Endothelial cell of umbilical vein (primary cell): Measurements from ENCODE around the gene SPART. TPM values are rescaled to one million over a fixed set of nuclear protein-coding genes. Genes with fewer than 3 reads are reported as not detected.

Experiments used
- BruUV-seq: library from RNA; stranded (reverse); fragments of 400-500 nt; replicated peaks from 2 replicates; lab custom pipeline; 2021; lab: Mats Ljungman, UMichigan
- CTCF ChIA-PET: fragments of 300-600, 350-600 bp; sonication (Branson Sonifier 250); formaldehyde crosslinking; loops from one replicate; lab custom pipeline; 2021; ENCODE audit warnings: antibody characterized with exemption, inconsistent platforms; lab: Charles Lee
- POLR2A ChIA-PET: fragments of 300-600, 350-600 bp; sonication (Branson Sonifier 250); formaldehyde crosslinking; loops from one replicate; lab custom pipeline; 2021; ENCODE audit warnings: antibody characterized with exemption, inconsistent platforms; lab: Charles Lee
- DNase-seq: peaks from one replicate; pipeline ENCODE4 v3.0.0-alpha.2; 2011; ENCODE audit warnings: low read depth, low spot score
- FAIRE-seq: peaks from 2 replicates; lab custom pipeline; 2011; peaks lifted over from hg19 to GRCh38; lab: Jason Lieb, UNC
- H2AFZ ChIP-seq: 2 replicates; pipeline ENCODE4 v1.6.0; 2012; ENCODE audit warnings: low read depth, low read length, control low read depth, inconsistent platforms
- H3K27ac ChIP-seq: 2 replicates; pipeline ENCODE4 v1.5.1; 2011; ENCODE audit warnings: low read depth, mild to moderate bottlenecking, control low read depth, low read length, moderate library complexity; ENCODE audit not compliant: insufficient read depth
- H3K27me3 ChIP-seq, 2 experiments: 2 replicates each; pipeline versions ENCODE4 v1.6.0 to v1.6.1; 2011; ENCODE audit warnings: low read length in 2 of 2, mixed read lengths in 1 of 2; ENCODE audit not compliant: control insufficient read depth in 2 of 2, insufficient read depth in 2 of 2
- H3K36me3 ChIP-seq, 2 experiments: 2 replicates in 1 of 2; 3 replicates in 1 of 2; pipeline ENCODE4 v1.5.1; 2011; ENCODE audit warnings: low read length in 2 of 2, mild to moderate bottlenecking in 1 of 2, moderate library complexity in 1 of 2; ENCODE audit not compliant: control insufficient read depth in 2 of 2, insufficient read depth in 2 of 2; ENCODE audit errors: extremely low read depth in 1 of 2
- H3K4me1 ChIP-seq: 3 replicates; pipeline ENCODE4 v1.5.1; 2011; ENCODE audit warnings: mild to moderate bottlenecking, low read length; ENCODE audit not compliant: control insufficient read depth, insufficient read depth; ENCODE audit errors: extremely low read depth
- H3K4me2 ChIP-seq: 2 replicates; pipeline ENCODE4 v1.6.1; 2011; ENCODE audit warnings: low read length, control low read depth, mixed read lengths; ENCODE audit not compliant: insufficient read depth
- H3K4me3 ChIP-seq, 3 experiments: fragments of 200-600 bp in 1 of 3; sonication (generic), shearing (Covaris generic) in 1 of 3; replicated peaks in 1 of 3; 2 replicates each; pipeline ENCODE4 v1.5.1; 2011 to 2016; ENCODE audit warnings: control low read depth in 3 of 3, low read length in 3 of 3, mild to moderate bottlenecking in 2 of 3, inconsistent platforms in 1 of 3, low read depth in 1 of 3, moderate library complexity in 1 of 3; ENCODE audit not compliant: insufficient read depth in 1 of 3
- H3K79me2 ChIP-seq: 2 replicates; pipeline ENCODE4 v1.6.0; 2012; ENCODE audit warnings: low read length, inconsistent platforms; ENCODE audit not compliant: control insufficient read depth, insufficient read depth
- H3K9ac ChIP-seq: replicated peaks from 2 replicates; pipeline ENCODE3; 2011; ENCODE audit warnings: low read length, control low read depth; ENCODE audit not compliant: insufficient read depth; ENCODE audit errors: extremely low read depth
- H3K9me1 ChIP-seq: replicated peaks from 3 replicates; pipeline ENCODE4 v1.6.0; 2011; ENCODE audit warnings: mild to moderate bottlenecking, low read length; ENCODE audit not compliant: control insufficient read depth, insufficient read depth; ENCODE audit errors: extremely low read depth
- H3K9me3 ChIP-seq: replicated peaks from 2 replicates; pipeline ENCODE4 v1.5.1; 2012; ENCODE audit warnings: low read length, inconsistent platforms; ENCODE audit not compliant: control insufficient read depth, insufficient read depth
- H4K20me1 ChIP-seq: replicated peaks from 2 replicates; pipeline ENCODE3; 2011; ENCODE audit warnings: mild to moderate bottlenecking, low read length; ENCODE audit not compliant: control insufficient read depth, insufficient read depth; ENCODE audit errors: extremely low read depth
- JUN ChIP-seq: IDR thresholded peaks from 2 replicates; pipeline ENCODE4 v1.6.1; 2011; ENCODE audit warnings: borderline replicate concordance, low read depth; ENCODE audit not compliant: insufficient read length, insufficient read depth
- POLR2A ChIP-seq: IDR thresholded peaks from 2 replicates; pipeline ENCODE4 v1.6.1; 2012; ENCODE audit warnings: low read depth, mild to moderate bottlenecking, control low read depth, low read length
- POLR2AphosphoS5 ChIP-seq: IDR thresholded peaks from 2 replicates; pipeline ENCODE4 v1.6.1; 2012; ENCODE audit warnings: low read depth, mild to moderate bottlenecking, control low read depth, low read length, moderate library complexity; ENCODE audit not compliant: insufficient read depth
- dilution Hi-C: fragments of 300-500 bp; cut with MboI; formaldehyde crosslinking; loops from one replicate; pipeline ENCODE4 v1.15.0; 2019; ENCODE audit warnings: low sequenced_read_pairs; ENCODE audit not compliant: extremely low pct_ligation_motif_present
- intact Hi-C: fragments of 100-400 bp; cut with micrococcal nuclease; formaldehyde crosslinking; loops from one replicate; pipeline ENCODE4 v1.10.0; 2022
- polyA plus RNA-seq, 4 experiments: library from polyadenylated mRNA; depleted of rRNA in 3 of 4; stranded (reverse) in 3 of 4; unstranded in 1 of 4; fragments of >200 nt; gene quantifications; 2 replicates each; pipeline versions ENCODE4 v1.2.1 to v1.2.3, GENCODE V29; 2011 to 2012; ENCODE audit warnings: missing spikeins in 1 of 4
- total RNA-seq: library from RNA; stranded (reverse); gene quantifications from 2 replicates; pipeline ENCODE4 v1.2.3, GENCODE V29; 2021

Gene SPART
- total and polyA plus RNA-seq, 2 donors (not counting 3 experiments of a cell fraction or from before 2014, with no cell fraction given): 40.8 to 73.6 TPM

DNA sequence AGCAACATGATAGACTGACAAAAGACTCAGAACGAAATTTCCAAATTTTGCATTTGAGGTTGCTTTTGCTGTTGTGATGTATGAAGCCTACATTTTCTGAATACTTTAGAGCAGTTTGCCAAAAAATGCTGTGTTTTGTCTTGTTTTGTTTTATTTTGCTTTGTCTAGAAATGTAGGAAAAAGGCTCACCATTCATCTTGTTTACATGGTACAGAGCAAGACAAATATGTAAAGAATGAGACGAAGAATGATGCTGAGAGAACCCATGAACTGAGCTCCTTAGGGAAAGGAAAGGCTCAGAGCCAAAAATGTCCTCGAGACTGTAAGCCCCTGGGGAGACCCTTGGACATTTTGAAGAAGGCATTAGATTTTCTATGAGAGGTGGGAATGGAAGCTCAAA lies 6.8 kb upstream of the SPART start:
- no peak overlapping the region for H3K4me2 ChIP-seq
- intact Hi-C loops: no loop called here
- CTCF ChIA-PET: interaction anchor here (1.4 kb wide), 1 partner anchor 41 kb away, joined by 5 read pairs; no protein-coding TSS in a partner anchor

GRCh38 chr13:36352350-36352749 lies 6.2 kb upstream of the SPART start:
- dilution Hi-C loops (no loop called here), intact Hi-C loops (no loop called here)
- ChIA-PET POLR2A (no interaction called here), CTCF (no interaction called here)
- Histone ChIP-seq H3K4me1 (no peaks in the 10 kb centered on the region), H3K9ac (no peak overlapping the region), H3K27ac (no peak overlapping the region), H3K79me2 (no peaks in the 10 kb centered on the region), H3K27me3 (no peaks in the 10 kb centered on the region), H3K36me3 (no peaks in the 10 kb centered on the region), H4K20me1 (no peaks in the 10 kb centered on the region), H3K9me3 (no peaks in the 10 kb centered on the region), H3K9me1 (no peaks in the 10 kb centered on the region), H3K4me2 (no peak overlapping the region), H3K4me3 (no peak overlapping the region), H2AFZ (no peak overlapping the region)
- TF ChIP-seq POLR2A (no peak), POLR2AphosphoS5 (no peak)
- FAIRE-seq (no peak), DNase-seq (no peak)
- BruUV-seq: no TSS peak

More for the DNA sequence above, 6.8 kb upstream of the SPART start:
- no peak for FAIRE-seq
- H3K4me1 ChIP-seq: no peaks in the 10 kb centered on the region
- no peak overlapping the region for H3K4me3 ChIP-seq
- no TSS peak for BruUV-seq
- no peak overlapping the region for H3K27ac ChIP-seq
- POLR2A ChIA-PET: no interaction called here
- no peaks in the 10 kb centered on the region for H3K36me3 ChIP-seq
- dilution Hi-C loops: no loop called here
- H4K20me1 ChIP-seq: no peaks in the 10 kb centered on the region
- H3K79me2 ChIP-seq: no peaks in the 10 kb centered on the region
- no peaks in the 10 kb centered on the region for H3K9me3 ChIP-seq
- no peak overlapping the region for H3K9ac ChIP-seq
- H3K27me3 ChIP-seq: no peaks in the 10 kb centered on the region
- no peak for TF ChIP-seq JUN
- H2AFZ ChIP-seq: no peak overlapping the region
- DNase-seq: no peak
- H3K9me1 ChIP-seq: no peaks in the 10 kb centered on the region
